IPS DF 6.9 (cell line): Measurements from ENCODE around the gene KAZN.
A peak's percentile ranks its signal among the peaks of the same experiment; 100 is the strongest.

Experiments used
- DNase-seq: peaks from one replicate; pipeline ENCODE4 v3.0.0-alpha.2; 2013; ENCODE audit warnings: low read depth, low spot score
- H3K27ac ChIP-seq: one replicate; pipeline ENCODE4 v1.5.1; 2013; ENCODE audit warnings: low read length, control low read depth
- H3K27me3 ChIP-seq: 2 replicates; pipeline ENCODE4 v1.6.1; 2013; ENCODE audit warnings: mild to moderate bottlenecking, low read length; ENCODE audit not compliant: control insufficient read depth, insufficient read depth
- H3K36me3 ChIP-seq: 2 replicates; pipeline ENCODE4 v1.6.1; 2013; ENCODE audit warnings: low read length; ENCODE audit not compliant: control insufficient read depth, insufficient read depth
- H3K4me1 ChIP-seq: 2 replicates; pipeline ENCODE4 v1.6.1; 2013; ENCODE audit warnings: low read length; ENCODE audit not compliant: control insufficient read depth, insufficient read depth
- H3K4me3 ChIP-seq: 2 replicates; pipeline ENCODE4 v1.5.1; 2013; ENCODE audit warnings: mild to moderate bottlenecking, low read length
- H3K9me3 ChIP-seq: 2 replicates; pipeline ENCODE4 v1.6.1; 2013; ENCODE audit warnings: low read length, inconsistent platforms; ENCODE audit not compliant: control insufficient read depth, insufficient read depth
- WGBS: extraction: QIAGEN DNeasy Blood & Tissue Kit; methylation state at CpG from one replicate; pipeline ENCODE4 v1.1.7; 2013; ENCODE audit warnings: mixed read lengths, missing lambda C conversion rate; ENCODE audit not compliant: insufficient read length, insufficient coverage; 5-methylcytosine and 5-hydroxymethylcytosine counted together

Gene KAZN

GRCh38 chr1:15049067-15049466 lies 450.6 kb downstream of the KAZN start:
- Histone ChIP-seq H3K36me3 (no peaks in the 10 kb centered on the region), H3K27me3 (no peaks in the 10 kb centered on the region), H3K4me1 (peaks cover 5% of the 10 kb centered on the region), H3K4me3 (no peak overlapping the region), H3K27ac (no peak overlapping the region), H3K9me3 (no peaks in the 10 kb centered on the region)
- no peak for DNase-seq
- WGBS, result no CpG with 5 or more reads among the region's 13 CpGs

- DNase-seq, result no peak
- H3K4me3 ChIP-seq, result no peak overlapping the region
- no peak overlapping the region for H3K27ac ChIP-seq
- H3K9me3 ChIP-seq, result no peaks in the 10 kb centered on the region
- H3K4me1 ChIP-seq, result peaks cover 5% of the 10 kb centered on the region
- no peaks in the 10 kb centered on the region for H3K27me3 ChIP-seq
- H3K36me3 ChIP-seq, result no peaks in the 10 kb centered on the region
- WGBS, result no CpG with 5 or more reads among the region's 8 CpGs
Measured at GRCh38 chr1:15051882-15052528, 453.5 kb downstream of the KAZN start.

- Histone ChIP-seq H3K27me3 (no peaks in the 10 kb centered on the region), H3K4me3 (no peak overlapping the region), H3K36me3 (no peaks in the 10 kb centered on the region), H3K9me3 (no peaks in the 10 kb centered on the region), H3K27ac (no peak overlapping the region), H3K4me1 (peaks cover 5% of the 10 kb centered on the region)
- DNase-seq, result peak; percentile 18
- WGBS, result no CpG with 5 or more reads among the region's 9 CpGs
Measured at GRCh38 chr1:15053153-15053552, 454.7 kb downstream of the KAZN start.

DNA sequence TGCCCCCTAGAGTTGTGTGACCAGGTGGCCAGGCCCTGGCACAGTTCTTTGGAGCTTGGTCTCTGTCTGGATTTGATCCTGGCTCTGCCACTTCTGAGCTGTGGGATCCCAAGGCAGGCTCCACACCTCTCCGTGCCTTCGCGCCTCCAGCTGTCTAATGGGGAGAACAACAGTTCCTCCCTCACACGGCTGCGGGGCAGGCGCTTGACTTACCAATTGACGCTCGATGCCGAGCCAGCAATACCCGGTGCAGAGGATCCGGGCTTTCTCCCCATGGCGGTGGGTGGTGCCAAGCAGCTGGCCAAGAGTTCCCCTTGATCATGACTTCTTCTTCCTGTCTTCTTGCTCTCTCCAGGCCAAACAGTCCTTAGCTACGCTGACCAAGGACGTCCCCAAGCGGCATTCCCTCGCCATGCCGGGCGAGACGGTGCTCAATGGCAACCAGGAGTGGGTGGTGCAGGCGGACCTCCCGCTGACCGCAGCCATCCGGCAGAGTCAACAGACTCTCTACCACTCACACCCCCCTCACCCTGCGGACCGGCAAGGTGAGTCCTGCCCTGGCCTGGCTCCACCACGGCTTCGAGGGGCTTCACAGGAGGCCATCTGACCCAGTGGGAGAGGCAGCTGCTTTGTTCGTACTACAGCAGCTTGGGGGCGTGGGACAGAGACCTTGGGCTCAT lies 457.4 kb downstream of the KAZN start:
- Histone ChIP-seq H3K4me1 (peaks cover 5% of the 10 kb centered on the region), H3K36me3 (no peaks in the 10 kb centered on the region), H3K9me3 (no peaks in the 10 kb centered on the region), H3K27me3 (no peaks in the 10 kb centered on the region), H3K4me3 (no peak overlapping the region), H3K27ac (no peak overlapping the region)
- no CpG with 5 or more reads among the region's 29 CpGs for WGBS
- DNase-seq, result no peak

DNA sequence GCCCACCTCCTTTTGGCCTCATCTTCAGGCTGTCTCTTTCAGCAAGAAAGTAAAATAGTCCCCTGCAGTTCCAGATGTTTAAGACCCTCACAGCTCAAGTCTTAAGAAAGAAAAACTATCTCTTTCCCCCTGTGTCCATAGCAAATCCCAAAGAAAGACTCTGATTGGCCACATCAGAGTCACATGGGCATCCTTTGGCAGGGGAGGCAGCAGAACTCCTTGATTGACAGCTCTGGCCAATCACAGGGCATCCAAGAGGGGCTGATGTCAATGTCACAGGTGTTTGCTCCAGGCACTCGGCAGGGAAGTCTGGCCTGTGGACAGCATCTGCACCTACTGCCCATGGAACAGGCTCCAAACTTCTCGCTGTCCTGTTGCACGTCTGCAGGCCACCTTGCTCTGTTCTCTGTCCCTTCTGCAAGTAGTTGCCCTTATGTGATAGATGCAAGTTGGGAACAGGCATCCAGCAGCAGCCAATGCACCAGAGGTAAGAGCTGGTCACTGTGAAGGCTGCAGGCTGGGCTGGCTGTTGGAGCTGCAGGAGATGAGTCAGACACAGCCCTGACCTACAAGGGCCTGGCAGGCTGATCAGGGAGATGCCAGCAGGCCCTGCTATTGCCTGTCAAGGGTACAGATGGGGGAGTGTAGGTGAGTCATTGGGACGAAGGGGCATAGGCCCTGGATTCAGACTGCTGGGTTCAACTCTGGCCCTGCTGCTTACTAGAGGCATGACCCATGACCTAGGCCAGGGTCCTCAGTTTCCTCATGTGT lies 458.2 kb downstream of the KAZN start:
- no peaks in the 10 kb centered on the region for H3K9me3 ChIP-seq
- DNase-seq, result no peak
- WGBS, result no CpG with 5 or more reads among the region's 4 CpGs
- no peak overlapping the region for H3K4me3 ChIP-seq
- no peaks in the 10 kb centered on the region for H3K36me3 ChIP-seq
- no peak overlapping the region for H3K27ac ChIP-seq
- no peaks in the 10 kb centered on the region for H3K27me3 ChIP-seq
- H3K4me1 ChIP-seq, result peaks cover 5% of the 10 kb centered on the region

DNA sequence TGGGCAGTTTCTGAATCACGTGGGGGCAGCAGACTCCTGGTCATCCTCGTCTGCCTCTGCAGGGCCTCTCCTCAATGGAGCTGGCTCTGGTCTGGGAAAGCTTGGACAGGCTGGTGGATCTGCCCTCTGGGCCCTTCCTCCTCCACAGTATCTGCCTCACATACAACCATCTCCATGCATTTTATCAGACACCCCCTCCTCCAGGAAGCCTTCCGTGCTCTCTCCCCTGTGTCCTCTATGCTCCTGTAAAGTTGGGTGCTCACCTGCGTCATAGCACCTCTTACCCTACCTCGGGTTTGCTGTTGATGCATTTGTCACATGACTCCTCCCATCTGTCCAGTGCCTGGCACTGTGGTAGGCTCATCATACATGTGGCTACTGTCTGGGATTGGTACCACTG lies 459.3 kb downstream of the KAZN start:
- H3K27me3 ChIP-seq, result no peaks in the 10 kb centered on the region
- no peak for DNase-seq
- H3K36me3 ChIP-seq, result no peaks in the 10 kb centered on the region
- H3K4me3 ChIP-seq, result no peak overlapping the region
- WGBS, result no CpG with 5 or more reads among the region's 5 CpGs
- peaks cover 5% of the 10 kb centered on the region for H3K4me1 ChIP-seq
- no peaks in the 10 kb centered on the region for H3K9me3 ChIP-seq
- no peak overlapping the region for H3K27ac ChIP-seq

DNA sequence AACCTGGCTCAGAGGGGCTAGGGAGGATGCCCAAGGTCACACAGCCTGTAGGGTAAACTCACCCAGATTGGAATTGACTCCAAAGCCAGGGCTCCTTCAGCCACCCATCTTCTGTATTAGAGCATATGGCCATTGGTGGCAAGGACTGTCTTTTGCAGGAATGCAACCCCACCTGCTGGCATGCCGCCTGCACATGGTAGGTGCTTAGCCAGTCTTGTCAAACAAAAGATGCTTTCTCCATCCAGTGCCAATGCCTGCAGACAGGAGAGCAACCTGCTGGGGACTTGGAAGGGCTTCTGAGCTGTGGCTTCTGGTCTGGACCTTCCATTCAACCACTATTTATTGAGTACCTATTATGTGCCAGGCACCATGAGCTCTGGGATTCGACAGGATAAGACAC lies 459.8 kb downstream of the KAZN start:
- Histone ChIP-seq H3K27me3 (no peaks in the 10 kb centered on the region), H3K4me3 (no peak overlapping the region), H3K4me1 (peaks cover 2% of the 10 kb centered on the region; the same call in 1 of the 2 replicates), H3K27ac (no peak overlapping the region), H3K36me3 (no peaks in the 10 kb centered on the region), H3K9me3 (no peaks in the 10 kb centered on the region)
- WGBS, result no CpG with 5 or more reads among the region's 2 CpGs
- no peak for DNase-seq

DNA sequence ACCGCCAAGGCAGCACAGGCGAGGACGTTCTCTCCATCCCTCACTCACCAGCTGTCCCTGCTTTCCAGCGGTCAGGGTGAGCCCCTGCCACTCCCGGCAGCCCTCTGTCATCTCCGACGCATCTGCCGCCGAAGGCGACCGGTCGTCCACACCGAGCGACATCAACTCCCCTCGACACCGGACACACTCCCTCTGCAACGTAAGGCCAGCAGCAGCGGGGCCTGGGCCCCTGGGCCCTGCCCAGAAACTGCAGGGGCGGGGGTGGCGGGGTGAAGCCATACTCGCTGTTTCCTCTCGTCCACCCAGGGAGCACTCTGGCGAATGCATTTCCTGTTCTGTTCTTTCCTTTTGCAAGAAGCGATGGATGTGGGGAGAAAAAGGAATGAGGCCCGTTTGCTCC lies 461.6 kb downstream of the KAZN start:
- Histone ChIP-seq H3K9me3 (no peaks in the 10 kb centered on the region), H3K27me3 (no peaks in the 10 kb centered on the region), H3K36me3 (no peaks in the 10 kb centered on the region), H3K4me3 (no peak overlapping the region), H3K27ac (no peak overlapping the region), H3K4me1 (no peaks in the 10 kb centered on the region; the same call in 1 of the 2 replicates)
- no CpG with 5 or more reads among the region's 25 CpGs for WGBS
- DNase-seq, result no peak

DNA sequence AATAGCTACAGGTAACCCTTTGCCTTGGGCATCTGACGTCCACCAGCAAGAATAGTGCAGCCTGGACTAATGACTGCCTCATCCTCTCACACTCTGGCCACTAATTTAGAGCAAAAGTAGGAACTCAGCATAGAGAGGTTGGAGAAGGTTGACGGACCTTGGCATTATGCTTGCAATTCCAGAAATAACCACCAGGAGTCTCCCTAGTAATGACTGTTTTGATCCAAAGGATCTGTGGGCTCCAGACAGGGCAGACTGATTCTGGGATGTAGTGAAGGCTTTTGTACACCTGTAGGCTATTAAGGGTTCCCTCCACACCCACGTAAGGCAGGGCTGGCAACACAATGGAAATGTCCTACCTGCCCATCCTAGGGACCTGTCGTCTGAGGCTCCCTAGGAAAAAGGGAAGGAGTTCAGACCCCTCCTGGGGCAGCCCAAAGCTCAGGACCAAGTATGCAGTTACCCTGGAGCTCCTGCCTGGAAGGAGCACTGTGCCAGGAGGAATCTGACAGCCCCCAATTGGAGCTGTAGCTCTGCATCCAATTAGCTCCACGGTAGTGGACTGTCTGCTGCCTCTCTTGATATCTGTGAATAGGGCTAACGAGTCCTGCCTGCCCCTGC lies 464.1 kb downstream of the KAZN start:
- Histone ChIP-seq H3K4me3 (no peak overlapping the region), H3K36me3 (no peaks in the 10 kb centered on the region), H3K4me1 (no peaks in the 10 kb centered on the region; the same call in 1 of the 2 replicates), H3K27me3 (no peaks in the 10 kb centered on the region), H3K9me3 (no peaks in the 10 kb centered on the region), H3K27ac (no peak overlapping the region)
- peak; percentile 58 for DNase-seq
- no CpG with 5 or more reads among the region's 6 CpGs for WGBS

DNA sequence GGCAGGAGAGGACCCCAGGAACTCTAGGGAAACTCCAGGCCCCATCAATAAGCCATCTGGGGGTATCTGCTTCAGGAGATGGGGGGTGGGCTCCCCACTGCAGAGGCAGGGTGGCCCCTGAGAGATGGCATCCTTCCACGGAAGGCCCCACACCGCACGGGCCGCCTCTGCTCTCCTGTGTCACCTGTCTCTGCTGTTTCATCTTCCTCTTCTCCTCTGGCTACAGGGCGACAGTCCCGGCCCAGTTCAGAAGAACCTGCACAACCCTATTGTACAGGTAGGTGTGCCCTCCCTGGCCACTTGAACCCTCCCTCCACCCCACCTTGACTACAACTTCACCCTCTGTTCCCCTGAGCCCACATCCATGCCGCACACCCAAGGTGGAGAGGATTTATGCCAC lies 464.9 kb downstream of the KAZN start:
- Histone ChIP-seq H3K4me3 (no peak overlapping the region), H3K27ac (no peak overlapping the region), H3K27me3 (no peaks in the 10 kb centered on the region), H3K36me3 (no peaks in the 10 kb centered on the region), H3K4me1 (no peaks in the 10 kb centered on the region; the same call in 1 of the 2 replicates), H3K9me3 (no peaks in the 10 kb centered on the region)
- WGBS, result no CpG with 5 or more reads among the region's 7 CpGs
- no peak for DNase-seq
